Subcutaneous abdominal adipose tissue (tissue), 5 donors: Measurements from ENCODE around the gene CFAP298.

Source experiments
- H3K27ac ChIP-seq: one replicate; pipeline ENCODE4 v1.7.0; 2013; ENCODE audit warnings: low read depth, mild to moderate bottlenecking, inconsistent platforms, low read length, moderate library complexity
- H3K27me3 ChIP-seq, 5 donors: one replicate each; pipeline ENCODE4 v1.7.0; 2013; ENCODE audit warnings: low read length in 5 of 5, inconsistent platforms in 1 of 5; ENCODE audit not compliant: control insufficient read depth in 5 of 5, insufficient read depth in 4 of 5
- H3K36me3 ChIP-seq, 5 donors: one replicate each; pipeline ENCODE4 v1.7.0; 2013; ENCODE audit warnings: low read length in 5 of 5; ENCODE audit not compliant: control insufficient read depth in 5 of 5, insufficient read depth in 5 of 5
- H3K4me1 ChIP-seq, 5 donors: one replicate each; pipeline ENCODE4 v1.7.0; 2013; ENCODE audit warnings: low read length in 5 of 5, mild to moderate bottlenecking in 3 of 5, moderate library complexity in 1 of 5; ENCODE audit not compliant: control insufficient read depth in 5 of 5, insufficient read depth in 5 of 5
- H3K4me3 ChIP-seq, 5 donors: one replicate each; pipeline ENCODE4 v1.7.0; 2013; ENCODE audit warnings: low read length in 5 of 5, low read depth in 1 of 5
- H3K9ac ChIP-seq, 5 donors: one replicate each; pipeline ENCODE4 v1.7.0; 2013; ENCODE audit warnings: low read length in 5 of 5, mild to moderate bottlenecking in 4 of 5, moderate library complexity in 3 of 5
- H3K9me3 ChIP-seq, 5 donors: one replicate each; pipeline ENCODE4 v1.7.0; 2013; ENCODE audit warnings: low read length in 5 of 5; ENCODE audit not compliant: control insufficient read depth in 5 of 5
- donor health status: healthy.
- donor health status: healthy.
- donor health status: healthy.
- donor health status: healthy.
- donor health status: healthy.

CFAP298 gene

GRCh38 chr21:32558106-32558505, 54.1 kb downstream of the CFAP298 start:
- Histone ChIP-seq H3K9ac (no peak overlapping the region), H3K9me3 (no peaks in the 10 kb centered on the region), H3K4me1 (peaks cover 0 to 7% (median 0%) of the 10 kb centered on the region in 5 donors), H3K27ac (no peak overlapping the region), H3K36me3 (no peaks in the 10 kb centered on the region), H3K4me3 (no peak overlapping the region), H3K27me3 (no peaks in the 10 kb centered on the region)

GRCh38 chr21:32554832-32555638, 57.1 kb downstream of the CFAP298 start:
- no peaks in the 10 kb centered on the region for H3K27me3 ChIP-seq
- no peak overlapping the region for H3K9ac ChIP-seq
- H3K36me3 ChIP-seq = no peaks in the 10 kb centered on the region
- no peak overlapping the region for H3K4me3 ChIP-seq
- H3K27ac ChIP-seq = no peak overlapping the region
- no peaks in the 10 kb centered on the region for H3K9me3 ChIP-seq
- H3K4me1 ChIP-seq = peaks cover 0 to 5% (median 0%) of the 10 kb centered on the region in 5 donors

DNA sequence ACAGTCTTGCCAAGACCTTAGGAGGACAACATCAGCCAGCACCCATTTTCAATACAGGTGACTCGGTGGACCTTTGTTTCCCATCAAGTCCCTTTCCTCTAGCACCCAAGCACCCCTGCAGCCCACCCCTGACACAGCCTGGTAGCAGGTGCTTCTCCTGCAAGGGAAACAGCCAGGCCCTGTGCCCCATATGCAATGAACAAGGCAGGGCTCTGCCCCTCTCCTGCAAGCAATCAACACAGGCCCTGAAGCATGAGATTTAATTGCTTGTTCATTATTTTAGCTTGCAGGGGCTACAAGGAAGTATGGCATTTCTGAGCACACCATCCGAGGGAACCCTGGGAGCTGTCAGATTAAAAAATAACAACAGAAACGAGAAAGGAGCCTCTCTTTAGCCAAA, 62.3 kb downstream of the CFAP298 start:
- H3K27me3 ChIP-seq = no peaks in the 10 kb centered on the region
- no peak overlapping the region for H3K27ac ChIP-seq
- no peak overlapping the region for H3K4me3 ChIP-seq
- H3K36me3 ChIP-seq = no peaks in the 10 kb centered on the region
- H3K9ac ChIP-seq = no peak overlapping the region
- no peaks in the 10 kb centered on the region for H3K9me3 ChIP-seq
- H3K4me1 ChIP-seq = peaks cover 0 to 7% (median 0%) of the 10 kb centered on the region in 5 donors

GRCh38 chr21:32549440-32549839, 62.7 kb downstream of the CFAP298 start:
- Histone ChIP-seq H3K36me3 (no peaks in the 10 kb centered on the region), H3K27me3 (no peaks in the 10 kb centered on the region), H3K27ac (no peak overlapping the region), H3K4me3 (no peak overlapping the region), H3K4me1 (peaks cover 0 to 3% (median 0%) of the 10 kb centered on the region in 5 donors), H3K9ac (no peak overlapping the region), H3K9me3 (no peaks in the 10 kb centered on the region)
